Activated CD4-positive, alpha-beta memory T cell treated with anti-CD3 and anti-CD28 coated beads, Interleukin-2, amount 10 ng/mL, durations not matched to agents 7 days and 5 days (primary cell): Measurements from ENCODE around the gene BEST4. TPM values are rescaled to one million over a fixed set of nuclear protein-coding genes. Genes with fewer than 3 reads are reported as not detected.
"Not testable (repeated sequence)": the region's sequence is repeated elsewhere in the genome, so short reads cannot be mapped to it uniquely, and the experiment has no call there.

Experiments used
- CTCF ChIA-PET: fragments of 350-600 bp; sonication (Branson Sonifier 250); formaldehyde crosslinking; loops from one replicate; lab custom pipeline; 2021; ENCODE audit warnings: antibody characterized with exemption, inconsistent platforms; lab: Charles Lee
- POLR2A ChIA-PET: fragments of 350-600 bp; sonication (Branson Sonifier 250); formaldehyde crosslinking; loops from one replicate; lab custom pipeline; 2021; ENCODE audit warnings: antibody characterized with exemption; lab: Charles Lee
- DNase-seq: peaks from one replicate; pipeline ENCODE4 v3.0.0-alpha.2; 2020
- H3K27ac Mint-ChIP-seq: one replicate; pipeline ENCODE4 v1.8.0; 2021; ENCODE audit warnings: mild to moderate bottlenecking, mixed read lengths
- H3K27me3 Mint-ChIP-seq: one replicate; pipeline ENCODE4 v1.8.0; 2021; ENCODE audit warnings: mixed read lengths
- H3K36me3 Mint-ChIP-seq: one replicate; pipeline ENCODE4 v1.8.0; 2021; ENCODE audit warnings: low read depth, mixed read lengths
- H3K4me1 Mint-ChIP-seq: one replicate; pipeline ENCODE4 v1.8.0; 2021; ENCODE audit warnings: mixed read lengths
- H3K4me3 Mint-ChIP-seq: one replicate; pipeline ENCODE4 v1.8.0; 2021; ENCODE audit warnings: mild to moderate bottlenecking, mixed read lengths
- H3K9me3 Mint-ChIP-seq: one replicate; pipeline ENCODE4 v1.8.0; 2021; ENCODE audit warnings: mixed read lengths
- total RNA-seq, 2 experiments: library from RNA; stranded (reverse); gene quantifications; one replicate each; pipeline ENCODE4 v1.2.3, GENCODE V29; 2021

BEST4 gene
- total RNA-seq, 2 experiments from 2014 or later, result 1.0 to 1.3 TPM

GRCh38 chr1:44826375-44827196, 38.6 kb upstream of the BEST4 start:
- no peak for DNase-seq
- no peak overlapping the region for H3K4me3 Mint-ChIP-seq
- ChIA-PET POLR2A (interaction anchor here (0.9 to 11.9 kb wide), 5 partner anchors 10 to 104 kb away, joined by 4 to 960 read pairs (median 4); partner anchors contain the start of genes BTBD19, DYNLT4, PLK3 and RNU5D-1), CTCF (interaction anchor here (0.6 to 1.0 kb wide), 3 partner anchors 10 to 18 kb away, joined by 3 read pairs; no protein-coding TSS in a partner anchor)
- H3K27ac Mint-ChIP-seq, result no peak overlapping the region
- H3K4me1 Mint-ChIP-seq, result peaks cover 4% of the 10 kb centered on the region
- H3K27me3 Mint-ChIP-seq, result no peaks in the 10 kb centered on the region
- no peaks in the 10 kb centered on the region for H3K36me3 Mint-ChIP-seq
- no peaks in the 10 kb centered on the region for H3K9me3 Mint-ChIP-seq

- ChIA-PET POLR2A (interaction anchor here (1.8 to 11.9 kb wide), 3 partner anchors 20 to 103 kb away, joined by 3 to 960 read pairs (median 330); partner anchors contain the start of genes BTBD19, DYNLT4 and PLK3), CTCF (interaction anchor here (1.6 kb wide), 1 partner anchor 24 kb away, joined by 3 read pairs; the partner anchor contains the start of gene PLK3)
- H3K36me3 Mint-ChIP-seq, DNase-seq, H3K4me3 Mint-ChIP-seq, H3K27me3 Mint-ChIP-seq, H3K27ac Mint-ChIP-seq, H3K9me3 Mint-ChIP-seq: not testable (repeated sequence)
- H3K4me1 Mint-ChIP-seq, result peaks cover 20% of the 10 kb centered on the region
Measured at GRCh38 chr1:44824392-44824791, 36.4 kb upstream of the BEST4 start.

DNA sequence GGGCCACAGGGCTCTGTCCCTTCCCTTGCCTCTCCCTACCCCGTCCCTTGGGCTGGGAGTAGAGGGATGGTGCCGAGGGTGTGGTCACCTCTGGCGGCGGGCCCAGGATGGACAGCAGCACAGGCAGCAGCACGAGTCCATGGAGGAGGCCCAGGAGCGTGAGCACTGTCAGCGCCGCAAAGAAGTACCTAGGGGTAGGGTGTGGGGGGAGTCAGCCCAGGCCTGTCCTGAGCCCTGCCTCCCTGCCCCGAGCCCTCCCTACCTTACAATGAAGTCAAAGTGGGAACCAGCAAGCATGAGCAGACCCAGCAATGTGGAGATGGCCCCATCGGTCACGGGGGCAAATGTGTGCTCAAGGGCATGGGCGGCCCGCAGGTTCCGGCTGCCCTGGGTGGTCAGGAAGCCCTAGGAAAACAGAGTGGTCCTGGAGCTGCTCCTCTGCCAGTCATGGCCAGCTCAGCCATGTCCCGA, 35.0 kb upstream of the BEST4 start:
- Mint-ChIP-seq H3K4me3 (no peak overlapping the region), H3K4me1 (peaks cover 30% of the 10 kb centered on the region), H3K27ac (no peak overlapping the region), H3K36me3 (no peaks in the 10 kb centered on the region), H3K27me3 (no peaks in the 10 kb centered on the region), H3K9me3 (no peaks in the 10 kb centered on the region)
- no peak for DNase-seq
- POLR2A ChIA-PET, result interaction anchor here (1.1 to 11.9 kb wide), 7 partner anchors 10 to 102 kb away, joined by 3 to 960 read pairs (median 195); partner anchors contain the start of genes BEST4, BTBD19, DYNLT4 and PLK3
- CTCF ChIA-PET, result interaction anchor here (0.6 to 1.6 kb wide), 2 partner anchors 23 to 697 kb away, joined by 3 read pairs; partner anchors contain the start of gene PLK3

- Mint-ChIP-seq H3K27ac (no peak overlapping the region), H3K9me3 (no peaks in the 10 kb centered on the region), H3K27me3 (no peaks in the 10 kb centered on the region), H3K36me3 (no peaks in the 10 kb centered on the region), H3K4me1 (peaks cover 36% of the 10 kb centered on the region), H3K4me3 (no peak overlapping the region)
- no peak for DNase-seq
- POLR2A ChIA-PET, result interaction anchor here (1.0 to 11.9 kb wide), 13 partner anchors 8 to 699 kb away, joined by 3 to 960 read pairs (median 32); partner anchors contain the start of genes BEST4, BTBD19, DYNLT4 and EIF2B3
- CTCF ChIA-PET, result interaction anchor here (0.6 to 5.8 kb wide), 10 partner anchors 13 to 698 kb away, joined by 3 to 76 read pairs (median 3); partner anchors contain the start of genes BTBD19, DYNLT4, PLK3 and RNU5D-1
Measured at GRCh38 chr1:44822131-44822701, 34.2 kb upstream of the BEST4 start.

GRCh38 chr1:44821240-44821715, 33.3 kb upstream of the BEST4 start:
- ChIA-PET CTCF (interaction anchor here (0.8 to 5.8 kb wide), 10 partner anchors 9 to 482 kb away, joined by 3 to 76 read pairs (median 4); partner anchors contain the start of genes BEST4, BTBD19, DYNLT4 and PLK3), POLR2A (interaction anchor here (1.0 to 11.9 kb wide), 15 partner anchors 9 to 700 kb away, joined by 3 to 960 read pairs (median 32); partner anchors contain the start of genes BEST4, BTBD19, DYNLT4 and EIF2B3)
- Mint-ChIP-seq H3K27ac (no peak overlapping the region), H3K27me3 (no peaks in the 10 kb centered on the region), H3K36me3 (no peaks in the 10 kb centered on the region), H3K9me3 (no peaks in the 10 kb centered on the region), H3K4me3 (peak overlapping the region; percentile 85), H3K4me1 (peaks cover 38% of the 10 kb centered on the region)
- DNase-seq, result no peak

- Mint-ChIP-seq H3K4me3 (peak overlapping the region; percentile 85), H3K4me1 (peaks cover 38% of the 10 kb centered on the region), H3K9me3 (no peaks in the 10 kb centered on the region), H3K27ac (peak overlapping the region; percentile 98), H3K36me3 (peaks cover 1% of the 10 kb centered on the region), H3K27me3 (no peaks in the 10 kb centered on the region)
- POLR2A ChIA-PET, result interaction anchor here (0.6 to 11.9 kb wide), 23 partner anchors 10 to 701 kb away, joined by 3 to 960 read pairs (median 10); partner anchors contain the start of genes BEST4, BTBD19, DYNLT4 and EIF2B3
- CTCF ChIA-PET, result interaction anchor here (0.7 to 5.8 kb wide), 9 partner anchors 9 to 192 kb away, joined by 3 to 76 read pairs (median 4); partner anchors contain the start of genes BEST4, BTBD19, DYNLT4 and PLK3
- DNase-seq, result no peak
Measured at GRCh38 chr1:44820328-44821239, 32.6 kb upstream of the BEST4 start.

- Mint-ChIP-seq H3K4me3 (peak overlapping the region; percentile 85), H3K27ac (peak overlapping the region; percentile 98), H3K27me3 (no peaks in the 10 kb centered on the region), H3K9me3 (no peaks in the 10 kb centered on the region), H3K4me1 (peaks cover 45% of the 10 kb centered on the region), H3K36me3 (peaks cover 9% of the 10 kb centered on the region)
- ChIA-PET POLR2A (interaction anchor here (0.6 to 11.9 kb wide), 50 partner anchors 8 to 1906 kb away, joined by 3 to 960 read pairs (median 6); partner anchors contain the start of genes ARMH1, BEST4, BTBD19 and DYNLT4), CTCF (interaction anchor here (0.7 to 5.8 kb wide), 14 partner anchors 10 to 193 kb away, joined by 3 to 76 read pairs (median 4); partner anchors contain the start of genes BTBD19, DYNLT4, PLK3 and RNU5D-1)
- peak; percentile 87 for DNase-seq
Measured at GRCh38 chr1:44819608-44820327, 31.8 kb upstream of the BEST4 start.

- Mint-ChIP-seq H3K9me3 (no peaks in the 10 kb centered on the region), H3K4me1 (peaks cover 47% of the 10 kb centered on the region), H3K27ac (peak overlapping the region; percentile 98), H3K27me3 (no peaks in the 10 kb centered on the region), H3K36me3 (peaks cover 12% of the 10 kb centered on the region), H3K4me3 (peak overlapping the region; percentile 85)
- ChIA-PET CTCF (interaction anchor here (0.5 to 5.8 kb wide), 12 partner anchors 12 to 155 kb away, joined by 3 to 76 read pairs (median 6); partner anchors contain the start of genes BTBD19, DYNLT4, PLK3 and RNU5D-1), POLR2A (interaction anchor here (0.6 to 11.9 kb wide), 44 partner anchors 9 to 1905 kb away, joined by 3 to 960 read pairs (median 6); partner anchors contain the start of genes ARMH1, BEST4, BTBD19 and DYNLT4)
- no peak for DNase-seq
Measured at GRCh38 chr1:44819196-44819607, 31.2 kb upstream of the BEST4 start.

GRCh38 chr1:44817771-44818495, 30.0 kb upstream of the BEST4 start:
- Mint-ChIP-seq H3K27me3 (no peaks in the 10 kb centered on the region), H3K4me3 (peak overlapping the region; percentile 58), H3K27ac (peak overlapping the region; percentile 61), H3K4me1 (peaks cover 54% of the 10 kb centered on the region), H3K36me3 (peaks cover 14% of the 10 kb centered on the region), H3K9me3 (no peaks in the 10 kb centered on the region)
- no peak for DNase-seq
- ChIA-PET CTCF (interaction anchor here (0.7 to 5.8 kb wide), 9 partner anchors 10 to 96 kb away, joined by 3 to 76 read pairs (median 13); partner anchors contain the start of genes BTBD19, DYNLT4, PLK3 and RPS8), POLR2A (interaction anchor here (0.8 to 11.9 kb wide), 9 partner anchors 14 to 523 kb away, joined by 3 to 960 read pairs (median 94); partner anchors contain the start of genes BEST4, BTBD19, DYNLT4 and MUTYH)

DNA sequence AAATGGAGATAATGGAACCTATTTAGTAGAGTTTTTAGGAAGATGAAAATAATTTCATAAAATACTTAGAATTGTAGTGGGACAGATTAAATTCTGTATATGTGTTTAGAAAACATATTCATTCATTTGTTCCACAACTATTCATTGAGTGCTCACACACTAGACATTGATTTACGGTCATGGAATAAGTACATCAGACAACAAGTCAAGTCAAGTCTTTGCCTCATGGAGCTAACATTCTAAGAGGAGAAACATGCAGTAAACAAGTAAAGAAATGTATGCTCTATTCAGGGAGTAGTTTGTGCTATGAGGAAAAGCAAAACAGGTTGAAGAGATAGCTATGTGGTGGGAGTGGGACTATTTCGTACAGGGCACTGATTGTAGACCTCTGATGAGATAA, 29.3 kb upstream of the BEST4 start:
- peak overlapping the region; percentile 22 for H3K27ac Mint-ChIP-seq
- no peak for DNase-seq
- H3K36me3 Mint-ChIP-seq, result peaks cover 14% of the 10 kb centered on the region
- H3K4me3 Mint-ChIP-seq, result peak overlapping the region; percentile 21
- H3K4me1 Mint-ChIP-seq, result peaks cover 53% of the 10 kb centered on the region
- ChIA-PET POLR2A (interaction anchor here (0.8 to 11.9 kb wide), 8 partner anchors 13 to 523 kb away, joined by 3 to 960 read pairs (median 144); partner anchors contain the start of genes BEST4, BTBD19, DYNLT4 and MUTYH), CTCF (interaction anchor here (0.7 to 5.8 kb wide), 4 partner anchors 10 to 33 kb away, joined by 3 to 76 read pairs (median 40); partner anchors contain the start of genes BTBD19, DYNLT4 and PLK3)
- H3K27me3 Mint-ChIP-seq, result no peaks in the 10 kb centered on the region
- H3K9me3 Mint-ChIP-seq, result no peaks in the 10 kb centered on the region
